GM12878 (cell line): Measurements from ENCODE around the gene POLRMT. TPM values are rescaled to one million over a fixed set of nuclear protein-coding genes. Genes with fewer than 3 reads are reported as not detected.

Source experiments
- ATAC-seq: fragments of 200-7000 bp; cut with Tn5 transposase; 3 replicates; pipeline ENCODE4 v1.9.1; 2020; ENCODE audit warnings: mild to moderate bottlenecking, moderate library complexity
- BruUV-seq: library from RNA; stranded (reverse); fragments of 400-500 nt; replicated peaks from 2 replicates; lab custom pipeline; 2021; lab: Mats Ljungman, UMichigan
- CTCF ChIA-PET: fragments of 300-600 bp; sonication (Branson Sonifier 250); formaldehyde crosslinking; extraction: SDS; loops from one replicate; lab custom pipeline; 2021; ENCODE audit warnings: inconsistent platforms; lab: Yijun Ruan, JAX
- POLR2A ChIA-PET: fragments of 350-600 bp; formaldehyde crosslinking; extraction: SDS; loops from one replicate; lab custom pipeline; 2021; ENCODE audit warnings: inconsistent platforms; lab: Charles Lee
- RAD21 ChIA-PET: fragments of 300-600 bp; sonication (Branson Sonifier 250); formaldehyde crosslinking; loops from one replicate; lab custom pipeline; 2023; ENCODE audit warnings: antibody characterized with exemption; ENCODE audit not compliant: unreplicated experiment; lab: Charles Lee
- SMC1A ChIA-PET: fragments of 300-600 bp; sonication (Branson Sonifier 250); formaldehyde crosslinking; loops from one replicate; lab custom pipeline; 2023; ENCODE audit not compliant: unreplicated experiment, uncharacterized antibody; lab: Charles Lee
- DNase-seq: peaks from one replicate; pipeline ENCODE4 v3.0.0-alpha.2; 2011; ENCODE audit warnings: low read depth, low spot score
- FAIRE-seq: peaks from 3 replicates; lab custom pipeline; 2011; peaks lifted over from hg19 to GRCh38; lab: Jason Lieb, UNC
- H2AFZ ChIP-seq: 2 replicates; pipeline ENCODE4 v1.6.0; 2011; ENCODE audit warnings: low read depth, low read length, control low read depth; ENCODE audit not compliant: control insufficient read depth
- H3K27ac ChIP-seq: 2 replicates; pipeline ENCODE4 v1.5.1; 2011; ENCODE audit warnings: control low read depth; ENCODE audit not compliant: control insufficient read depth, insufficient read depth
- H3K27me3 ChIP-seq, 2 experiments: replicated peaks in 1 of 2; 2 replicates each; pipeline versions ENCODE4 v1.6.0 to v1.6.1; 2011; ENCODE audit warnings: low read length in 1 of 2; ENCODE audit not compliant: control insufficient read depth in 2 of 2, insufficient read depth in 2 of 2
- H3K36me3 ChIP-seq, 2 experiments: 2 replicates each; pipeline ENCODE4 v1.5.1; 2011; ENCODE audit warnings: low read length in 1 of 2; ENCODE audit not compliant: control insufficient read depth in 2 of 2, insufficient read depth in 2 of 2
- H3K4me1 ChIP-seq: 2 replicates; pipeline ENCODE4 v1.6.1; 2011; ENCODE audit warnings: mild to moderate bottlenecking, low read length, moderate library complexity, mixed read lengths; ENCODE audit not compliant: control insufficient read depth, insufficient read depth
- H3K4me2 ChIP-seq: 2 replicates; pipeline ENCODE4 v1.6.0; 2011; ENCODE audit warnings: control low read depth; ENCODE audit not compliant: control insufficient read depth, insufficient read depth
- H3K4me3 ChIP-seq: fragments of 200-600 bp; sonication (generic); 2 replicates; pipeline ENCODE4 v1.5.1; 2016
- H3K79me2 ChIP-seq: 2 replicates; pipeline ENCODE4 v1.6.0; 2011; ENCODE audit warnings: low read length; ENCODE audit not compliant: control insufficient read depth, insufficient read depth
- H3K9ac ChIP-seq: 2 replicates; pipeline ENCODE4 v1.8.0; 2011; ENCODE audit warnings: low read length, control low read depth, mixed read lengths; ENCODE audit not compliant: control insufficient read depth, insufficient read depth
- H3K9me3 ChIP-seq: replicated peaks from 3 replicates; pipeline ENCODE4 v1.5.1; 2011; ENCODE audit warnings: mild to moderate bottlenecking, low read length; ENCODE audit not compliant: control insufficient read depth, insufficient read depth
- H4K20me1 ChIP-seq: 2 replicates; pipeline ENCODE4 v1.6.0; 2011; ENCODE audit not compliant: control insufficient read depth, insufficient read depth
- BMI1 ChIP-seq: fragments of 450-650 bp; IDR thresholded peaks from 2 replicates; pipeline ENCODE4 v1.6.1; 2016; ENCODE audit warnings: mild to moderate bottlenecking, moderate library complexity, borderline replicate concordance
- CBFB ChIP-seq: IDR thresholded peaks from 2 replicates; pipeline ENCODE4 v1.6.1; 2016; ENCODE audit warnings: antibody characterized with exemption, low read depth
- CHD2 ChIP-seq: IDR thresholded peaks from 2 replicates; pipeline ENCODE4 v1.6.1; 2011; ENCODE audit warnings: low read depth, low read length, improper control_type of control experiment, borderline replicate concordance
- CTCF ChIP-seq, 3 experiments: IDR thresholded peaks in 2 of 3; conservative IDR thresholded peaks in 1 of 3; 2 replicates each; pipeline ENCODE4 v1.5.1; 2011; ENCODE audit warnings: low read depth in 3 of 3, low read length in 3 of 3, mild to moderate bottlenecking in 3 of 3, control low read depth in 2 of 3, moderate library complexity in 2 of 3, inconsistent platforms in 1 of 3, mixed read lengths in 1 of 3; ENCODE audit not compliant: control insufficient read depth in 2 of 3, insufficient read depth in 1 of 3; ENCODE audit errors: extremely low read depth in 1 of 3
- E2F8 ChIP-seq: fragments of 450-650 bp; IDR thresholded peaks from 2 replicates; pipeline ENCODE4 v1.6.1; 2018; ENCODE audit warnings: mild to moderate bottlenecking, low read depth, moderate library complexity; ENCODE audit not compliant: partially characterized antibody
- ETV6 ChIP-seq, 2 experiments: fragments of 450-650 bp in 1 of 2; IDR thresholded peaks in 1 of 2; conservative IDR thresholded peaks in 1 of 2; 2 replicates each; pipeline ENCODE4 v1.6.1; 2014; ENCODE audit warnings: antibody characterized with exemption in 1 of 2, borderline replicate concordance in 1 of 2, low read depth in 1 of 2, mild to moderate bottlenecking in 1 of 2, moderate library complexity in 1 of 2
- FOXK2 ChIP-seq: fragments of 450-650 bp; IDR thresholded peaks from 2 replicates; pipeline ENCODE4 v1.6.1; 2017; ENCODE audit warnings: mild to moderate bottlenecking, moderate library complexity
- KAT2A ChIP-seq: conservative IDR thresholded peaks from 2 replicates; pipeline ENCODE4 v1.6.1; 2011; ENCODE audit warnings: low read depth, low read length; ENCODE audit not compliant: control insufficient read depth
- MEF2B ChIP-seq: fragments of 450-650 bp; IDR thresholded peaks from 2 replicates; pipeline ENCODE4 v1.6.1; 2018; ENCODE audit warnings: mild to moderate bottlenecking, moderate library complexity; ENCODE audit not compliant: partially characterized antibody, poor library complexity, severe bottlenecking
- MTA2 ChIP-seq: fragments of 450-650 bp; IDR thresholded peaks from 2 replicates; pipeline ENCODE4 v1.6.1; 2016; ENCODE audit warnings: low read depth, mild to moderate bottlenecking, moderate library complexity
- MXI1 ChIP-seq: fragments of 150-350 bp; IDR thresholded peaks from 2 replicates; pipeline ENCODE4 v1.6.1; 2011; ENCODE audit warnings: low read depth, mild to moderate bottlenecking, inconsistent platforms, low read length, improper control_type of control experiment
- RB1 ChIP-seq: fragments of 450-650 bp; formaldehyde crosslinking; IDR thresholded peaks from 2 replicates; pipeline ENCODE4 v1.6.1; 2017; ENCODE audit warnings: mild to moderate bottlenecking, borderline replicate concordance
- SIN3A ChIP-seq: IDR thresholded peaks from 2 replicates; pipeline ENCODE4 v1.6.1; 2012; ENCODE audit warnings: low read depth, low read length, improper control_type of control experiment
- SMAD1 ChIP-seq: fragments of 450-650 bp; IDR thresholded peaks from 2 replicates; pipeline ENCODE4 v1.6.1; 2018; ENCODE audit warnings: mild to moderate bottlenecking, low read depth; ENCODE audit not compliant: partially characterized antibody
- SP1 ChIP-seq: IDR thresholded peaks from one replicate; pipeline ENCODE4 v1.6.1; 2011; ENCODE audit warnings: low read depth, low read length
- USF1 ChIP-seq: IDR thresholded peaks from 2 replicates; pipeline ENCODE4 v1.6.1; 2011; ENCODE audit warnings: borderline replicate concordance, low read depth, mild to moderate bottlenecking, moderate library complexity, mixed read lengths, low read length; ENCODE audit not compliant: insufficient read depth; ENCODE audit errors: extremely low read length
- WRNIP1 ChIP-seq: IDR thresholded peaks from 2 replicates; pipeline ENCODE4 v1.6.1; 2011; ENCODE audit warnings: low read depth, low read length, improper control_type of control experiment, borderline replicate concordance
- WGBS: methylation state at CpG from one replicate; pipeline ENCODE4 v1.1.6; 2016; ENCODE audit warnings: low lambda C conversion rate; ENCODE audit not compliant: insufficient replicate concordance, insufficient coverage; ENCODE audit errors: missing lambda C conversion rate; 5-methylcytosine and 5-hydroxymethylcytosine counted together
- in situ Hi-C: fragments of 300-500 bp; cut with MboI; formaldehyde crosslinking; loops from 9 replicates; pipeline ENCODE4 v1.14.3; 2018; ENCODE audit warnings: mixed read lengths
- intact Hi-C: fragments of 100-400 bp; cut with micrococcal nuclease; formaldehyde crosslinking; loops from one replicate; pipeline ENCODE4 v1.14.2; 2022; ENCODE audit not compliant: unreplicated experiment
- polyA plus RNA-seq, 11 experiments: library from polyadenylated mRNA; depleted of rRNA in 4 of 11; unstranded in 6 of 11; stranded (reverse) in 5 of 11; fragments of >200 nt; fragmentation: Nextera tagmentation in 4 of 11; fragmentation: Illumina TruSeq in 1 of 11; extraction: Ambion mirVana in 4 of 11; extraction: Trizol in 1 of 11; gene quantifications; 1 replicate in 1 of 11; 2 replicates in 10 of 11; pipeline versions ENCODE4 v1.2.1 to v1.2.3, GENCODE V29; 2011 to 2016; ENCODE audit warnings: inconsistent platforms in 2 of 11, missing spikeins in 2 of 11, low read depth in 1 of 11
- total RNA-seq, 4 experiments: library from RNA; depleted of rRNA in 3 of 4; stranded (reverse); fragments of >200 nt in 3 of 4; fragmentation: Illumina TruSeq in 1 of 4; extraction: Trizol in 1 of 4; gene quantifications; 2 replicates each; pipeline versions ENCODE4 v1.2.1 to v1.2.3, GENCODE V29; 2013 to 2021

POLRMT gene
- total and polyA plus RNA-seq, 10 of the 15 experiments (the other 5 are each of a cell fraction or from before 2014, with no cell fraction given), result 9.9 to 57.6 (median 34.6) TPM

- ChIA-PET RAD21 (interaction anchor here (1.0 kb wide), 1 partner anchor 17 kb away, joined by 4 read pairs; no protein-coding TSS in a partner anchor), POLR2A (interaction anchor here (1.0 kb wide), 2 partner anchors 42 to 63 kb away, joined by 3 to 9 read pairs; no protein-coding TSS in a partner anchor), SMC1A (no interaction called here), CTCF (no interaction called here)
- peak overlapping the region; percentile 83 for H3K4me3 ChIP-seq
- 0 out of 2 replicates have a peak, but pooled peaks cover 5% of the 10 kb centered on the region for H4K20me1 ChIP-seq
- intact Hi-C loops (loop anchor here (2.0 to 5.0 kb wide), 3 partner anchors 41 to 224 kb away; partner anchors contain the start of genes CDC34, POLRMT and PTBP1), in situ Hi-C loops (no loop called here)
- H3K4me1 ChIP-seq, result peaks cover 3% of the 10 kb centered on the region; the same call in 1 of the 2 replicates
- ATAC-seq (peak; percentile 4), FAIRE-seq (no peak), DNase-seq (no peak)
- no peaks in the 10 kb centered on the region for H3K27me3 ChIP-seq
- peak overlapping the region; percentile 84 for H3K4me2 ChIP-seq
- TSS peak; percentile 80 for BruUV-seq
- peak overlapping the region; percentile 91 for H3K9ac ChIP-seq
- 1% methylated on average over 50 of the region's 55 CpGs for WGBS
- H3K9me3 ChIP-seq, result no peaks in the 10 kb centered on the region
- H2AFZ ChIP-seq, result no peak overlapping the region; the same call in 1 of the 2 replicates
- peaks cover 52% of the 10 kb centered on the region for H3K79me2 ChIP-seq
- H3K36me3 ChIP-seq, result peaks cover 0 to 9% of the 10 kb centered on the region in 2 experiments; a peak in 2 of 4 replicates
- peak overlapping the region; percentile 84 for H3K27ac ChIP-seq
- TF ChIP-seq KAT2A (no peak), BMI1 (no peak), E2F8 (no peak), CTCF (IDR thresholded peaks at IDR 0.05 in 2 of 3, conservative IDR thresholded peaks at IDR 0.05 in 1 of 3; ENCODE audit: control insufficient read depth in 2 of 3, extremely low read depth in 1 of 3, insufficient read depth in 1 of 3, low read depth in 3 of 3, low read length in 3 of 3) (no peak), USF1 (no peak), MTA2 (no peak), MXI1 (no peak; the same call in 1 of the 2 replicates), SIN3A (no peak), ETV6 (conservative IDR thresholded peaks at IDR 0.05 in 1 of 2, IDR thresholded peaks at IDR 0.05 in 1 of 2; ENCODE audit: borderline replicate concordance in 1 of 2, low read depth in 1 of 2) (no peak), FOXK2 (no peak), CBFB (no peak), SP1 (no peak), SMAD1 (no peak), MEF2B (no peak), RB1 (no peak), WRNIP1 (no peak), CHD2 (no peak; the same call in 1 of the 2 replicates)
These were observed 60.4 kb downstream of the POLRMT start for GRCh38 chr19:572743-573518.
